MM.1S (cell line): ENCODE results near the gene PCDH8.

Experiments used
- CTCF ChIP-seq: fragments of 300-600 bp; sonication (generic); IDR thresholded peaks from 2 replicates; pipeline ENCODE4 v1.5.1; 2016; ENCODE audit warnings: antibody characterized with exemption, low read length, mixed read lengths
- EZH2 ChIP-seq: fragments of 300-600 bp; sonication (generic); optimal IDR thresholded peaks from 2 replicates; pipeline ENCODE3; 2017; ENCODE audit warnings: low read depth, mild to moderate bottlenecking, antibody characterized with exemption, low read length, mixed read lengths
- EZH2phosphoT487 ChIP-seq: fragments of 300-600 bp; sonication (generic); IDR thresholded peaks from 2 replicates; pipeline ENCODE4 v1.6.1; 2018; ENCODE audit warnings: antibody characterized with exemption, low read length

DNA sequence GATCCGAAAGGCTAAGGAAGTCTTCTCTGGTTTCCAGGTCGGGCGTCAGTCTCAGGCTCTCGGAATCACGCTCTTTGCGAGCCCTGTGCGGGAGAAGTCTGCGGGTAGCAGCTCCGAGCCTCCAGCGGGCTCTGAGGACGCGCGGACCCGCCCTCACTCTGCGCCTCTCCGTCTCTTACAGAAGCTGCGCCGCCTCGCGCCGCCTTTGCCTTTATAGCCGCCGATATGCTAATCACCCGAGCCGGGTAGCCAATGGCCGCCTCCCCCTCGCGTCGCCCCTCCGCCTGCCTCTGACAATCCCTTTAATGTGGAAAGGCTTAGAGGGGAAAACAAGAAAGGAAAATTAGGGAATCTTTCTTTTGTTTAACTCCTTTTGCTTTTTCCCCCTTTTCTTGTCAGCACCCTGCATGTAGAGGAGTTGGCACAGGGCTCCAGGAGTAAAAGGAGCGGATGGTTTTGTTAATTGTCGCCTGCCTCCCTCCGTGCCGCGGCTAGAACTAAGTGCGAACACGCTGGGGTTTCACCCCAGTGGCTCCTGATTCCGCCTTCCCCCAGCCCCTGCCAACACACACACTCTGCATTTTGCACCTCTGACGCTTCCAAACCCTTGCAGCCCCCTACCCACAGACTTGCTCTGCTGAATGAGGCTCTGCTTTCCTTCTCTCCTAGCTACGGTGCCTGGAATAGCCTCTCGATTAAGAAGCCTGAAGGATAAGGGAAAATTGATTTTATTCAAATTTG lies at the start of gene PCDH8:
- no peak for TF ChIP-seq CTCF
- TF ChIP-seq EZH2phosphoT487 = no peak
- no peak for TF ChIP-seq EZH2
